ENCODE measurements around the gene MRPL2. TPM values are rescaled to one million over a fixed set of nuclear protein-coding genes. Genes with fewer than 3 reads are reported as not detected.

MRPL2 gene
- polyA plus RNA-seq, 1 donor from 2014 or later, result 22.5 TPM

GRCh38 chr6:43006251-43006650, 53.0 kb downstream of the MRPL2 start:
- no peak overlapping the region for H3K9ac ChIP-seq (ENCODE audit: low read length)
- no peaks in the 10 kb centered on the region for H3K9me2 ChIP-seq (ENCODE audit: insufficient read depth, low read length)
- no peaks in the 10 kb centered on the region for H3K36me3 ChIP-seq (ENCODE audit: insufficient read depth, low read length)
- H3K27me3 ChIP-seq (ENCODE audit: insufficient read depth, low read depth, low read length), result no peaks in the 10 kb centered on the region
- no peak overlapping the region for H3K4me3 ChIP-seq (ENCODE audit: low read length)
- no peaks in the 10 kb centered on the region for H3F3A ChIP-seq (ENCODE audit: insufficient read depth, low read length, poor library complexity, severe bottlenecking)
- no peaks in the 10 kb centered on the region for H4K20me1 ChIP-seq (ENCODE audit: insufficient read depth)
- H3K4me2 ChIP-seq (ENCODE audit: low read length), result no peak overlapping the region
- no peak overlapping the region for H3K27ac ChIP-seq (ENCODE audit: low read length)
- H3K79me2 ChIP-seq (replicated peaks; ENCODE audit: insufficient read depth, low read length), result no peaks in the 10 kb centered on the region
- TF ChIP-seq MXI1 (conservative IDR thresholded peaks at IDR 0.05; ENCODE audit: poor library complexity, severe bottlenecking), result no peak
- no peak for TF ChIP-seq POLR2AphosphoS5 (IDR thresholded peaks at IDR 0.05)
- TF ChIP-seq, protein P1, sequence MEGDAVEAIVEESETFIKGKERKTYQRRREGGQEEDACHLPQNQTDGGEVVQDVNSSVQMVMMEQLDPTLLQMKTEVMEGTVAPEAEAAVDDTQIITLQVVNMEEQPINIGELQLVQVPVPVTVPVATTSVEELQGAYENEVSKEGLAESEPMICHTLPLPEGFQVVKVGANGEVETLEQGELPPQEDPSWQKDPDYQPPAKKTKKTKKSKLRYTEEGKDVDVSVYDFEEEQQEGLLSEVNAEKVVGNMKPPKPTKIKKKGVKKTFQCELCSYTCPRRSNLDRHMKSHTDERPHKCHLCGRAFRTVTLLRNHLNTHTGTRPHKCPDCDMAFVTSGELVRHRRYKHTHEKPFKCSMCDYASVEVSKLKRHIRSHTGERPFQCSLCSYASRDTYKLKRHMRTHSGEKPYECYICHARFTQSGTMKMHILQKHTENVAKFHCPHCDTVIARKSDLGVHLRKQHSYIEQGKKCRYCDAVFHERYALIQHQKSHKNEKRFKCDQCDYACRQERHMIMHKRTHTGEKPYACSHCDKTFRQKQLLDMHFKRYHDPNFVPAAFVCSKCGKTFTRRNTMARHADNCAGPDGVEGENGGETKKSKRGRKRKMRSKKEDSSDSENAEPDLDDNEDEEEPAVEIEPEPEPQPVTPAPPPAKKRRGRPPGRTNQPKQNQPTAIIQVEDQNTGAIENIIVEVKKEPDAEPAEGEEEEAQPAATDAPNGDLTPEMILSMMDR (IDR thresholded peaks at IDR 0.05; ENCODE audit: poor library complexity, severe bottlenecking), result no peak
- no peak overlapping the region for H2AFZ ChIP-seq (ENCODE audit: low read depth, low read length)
- no peaks in the 10 kb centered on the region for H3K9me3 ChIP-seq (ENCODE audit: low read length)

GRCh38 chr6:43005844-43006243, 53.4 kb downstream of the MRPL2 start:
- no peak overlapping the region for H3K27ac ChIP-seq (ENCODE audit: low read length)
- no peak overlapping the region for H3K4me3 ChIP-seq (ENCODE audit: low read length)
- H3K9ac ChIP-seq (ENCODE audit: low read length), result no peak overlapping the region
- no peaks in the 10 kb centered on the region for H3K36me3 ChIP-seq (ENCODE audit: insufficient read depth, low read length)
- no peaks in the 10 kb centered on the region for H3K9me3 ChIP-seq (ENCODE audit: low read length)
- H4K20me1 ChIP-seq (ENCODE audit: insufficient read depth), result no peaks in the 10 kb centered on the region
- no peaks in the 10 kb centered on the region for H3K9me2 ChIP-seq (ENCODE audit: insufficient read depth, low read length)
- no peak overlapping the region for H2AFZ ChIP-seq (ENCODE audit: low read depth, low read length)
- H3K27me3 ChIP-seq (ENCODE audit: insufficient read depth, low read depth, low read length), result no peaks in the 10 kb centered on the region
- no peaks in the 10 kb centered on the region for H3F3A ChIP-seq (ENCODE audit: insufficient read depth, low read length, poor library complexity, severe bottlenecking)
- TF ChIP-seq TAF1 (IDR thresholded peaks at IDR 0.05; ENCODE audit: low read depth) (no peak), EZH2 (IDR thresholded peaks at IDR 0.05; ENCODE audit: borderline replicate concordance, insufficient read depth, low read length, poor library complexity, severe bottlenecking) (no peak), RAD21 (conservative IDR thresholded peaks at IDR 0.05) (no peak), POLR2AphosphoS5 (IDR thresholded peaks at IDR 0.05) (no peak), REST (IDR thresholded peaks at IDR 0.05; ENCODE audit: borderline replicate concordance) (no peak), SMC3 (conservative IDR thresholded peaks at IDR 0.05; ENCODE audit: poor library complexity) (no peak), MXI1 (conservative IDR thresholded peaks at IDR 0.05; ENCODE audit: poor library complexity, severe bottlenecking) (no peak), EP300 (conservative IDR thresholded peaks at IDR 0.05; ENCODE audit: poor library complexity, severe bottlenecking) (no peak)
- TF ChIP-seq, protein P1 (IDR thresholded peaks at IDR 0.05; ENCODE audit: poor library complexity, severe bottlenecking), result no peak
- H3K79me2 ChIP-seq (replicated peaks; ENCODE audit: insufficient read depth, low read length), result no peaks in the 10 kb centered on the region
- H3K4me2 ChIP-seq (ENCODE audit: low read length), result no peak overlapping the region

Other genes with a start within 250 kb of the MRPL2 start
- 84.6 and 88.5 TPM in 2 replicates for gene RPL7L1, start 179.8 kb downstream of the MRPL2 start, polyA plus RNA-seq
- not detected in 2 replicates for gene PTCRA, start 143.4 kb downstream of the MRPL2 start, polyA plus RNA-seq
- 26.4 and 37.3 TPM in 2 replicates for gene CNPY3, start 130.0 kb downstream of the MRPL2 start, polyA plus RNA-seq
- gene GNMT, start 98.7 kb downstream of the MRPL2 start, polyA plus RNA-seq, result 0.30 and 0.97 TPM in 2 replicates
- 20.4 and 27.7 TPM in 2 replicates for gene PEX6, start 80.3 kb downstream of the MRPL2 start, polyA plus RNA-seq
- 41.1 and 43.7 TPM in 2 replicates for gene PPP2R5D, start 74.9 kb downstream of the MRPL2 start, polyA plus RNA-seq
- 115 and 119 TPM in 2 replicates for gene MEA1, start 45.5 kb downstream of the MRPL2 start, polyA plus RNA-seq
- gene KLHDC3, start 45.2 kb downstream of the MRPL2 start, polyA plus RNA-seq, result 232 and 244 TPM in 2 replicates
- gene RRP36, start 37.8 kb downstream of the MRPL2 start, polyA plus RNA-seq, result 73.1 and 79.2 TPM in 2 replicates
- gene CUL7, start 5.6 kb downstream of the MRPL2 start, polyA plus RNA-seq, result 25.7 and 32.2 TPM in 2 replicates
- gene KLC4, start 197 bp upstream of the MRPL2 start, polyA plus RNA-seq, result 74.0 and 75.3 TPM in 2 replicates
- gene PTK7, start 16.9 kb upstream of the MRPL2 start, polyA plus RNA-seq, result 32.5 and 47.4 TPM in 2 replicates
- gene SRF, start 111.8 kb upstream of the MRPL2 start, polyA plus RNA-seq, result 24.8 and 28.9 TPM in 2 replicates
- 65.0 and 79.0 TPM in 2 replicates for gene CUL9, start 122.8 kb upstream of the MRPL2 start, polyA plus RNA-seq
- 48.3 and 65.5 TPM in 2 replicates for gene DNPH1, start 170.0 kb upstream of the MRPL2 start, polyA plus RNA-seq
- gene TTBK1, start 184.0 kb upstream of the MRPL2 start, polyA plus RNA-seq, result 4.2 and 6.8 TPM in 2 replicates
- 2.3 and 2.4 TPM in 2 replicates for gene SLC22A7, start 238.8 kb upstream of the MRPL2 start, polyA plus RNA-seq
- 3.7 and 11.6 TPM in 2 replicates for gene CRIP3, start 249.4 kb upstream of the MRPL2 start, polyA plus RNA-seq